ENCODE results near the gene BRWD1.

DNA sequence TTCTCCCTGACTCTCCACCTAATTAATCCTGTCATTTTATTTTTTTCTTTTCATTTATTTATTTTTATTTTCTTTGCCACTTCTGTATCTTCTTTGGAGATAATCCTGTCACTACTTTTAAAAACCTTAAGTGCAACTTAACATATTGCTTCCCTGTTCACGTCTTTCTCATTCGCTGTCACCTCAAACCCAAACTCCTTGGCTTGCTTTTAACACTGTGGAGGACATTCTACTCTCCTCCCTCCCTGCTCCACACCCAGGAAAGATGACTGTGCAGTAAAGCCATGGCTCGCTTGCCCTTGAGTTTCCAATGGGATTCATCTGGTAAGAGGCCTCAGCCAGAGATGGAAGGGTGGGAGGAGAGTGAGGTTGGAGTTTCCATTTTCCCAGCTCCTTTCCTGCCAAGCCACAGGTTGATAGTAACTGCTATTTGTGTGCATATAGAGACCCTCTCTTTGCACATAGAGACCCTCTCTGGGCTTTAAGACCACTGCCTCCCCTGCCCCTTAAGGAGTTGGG, 6.4 kb upstream of the BRWD1 start:
- TF ChIP-seq, protein P1, sequence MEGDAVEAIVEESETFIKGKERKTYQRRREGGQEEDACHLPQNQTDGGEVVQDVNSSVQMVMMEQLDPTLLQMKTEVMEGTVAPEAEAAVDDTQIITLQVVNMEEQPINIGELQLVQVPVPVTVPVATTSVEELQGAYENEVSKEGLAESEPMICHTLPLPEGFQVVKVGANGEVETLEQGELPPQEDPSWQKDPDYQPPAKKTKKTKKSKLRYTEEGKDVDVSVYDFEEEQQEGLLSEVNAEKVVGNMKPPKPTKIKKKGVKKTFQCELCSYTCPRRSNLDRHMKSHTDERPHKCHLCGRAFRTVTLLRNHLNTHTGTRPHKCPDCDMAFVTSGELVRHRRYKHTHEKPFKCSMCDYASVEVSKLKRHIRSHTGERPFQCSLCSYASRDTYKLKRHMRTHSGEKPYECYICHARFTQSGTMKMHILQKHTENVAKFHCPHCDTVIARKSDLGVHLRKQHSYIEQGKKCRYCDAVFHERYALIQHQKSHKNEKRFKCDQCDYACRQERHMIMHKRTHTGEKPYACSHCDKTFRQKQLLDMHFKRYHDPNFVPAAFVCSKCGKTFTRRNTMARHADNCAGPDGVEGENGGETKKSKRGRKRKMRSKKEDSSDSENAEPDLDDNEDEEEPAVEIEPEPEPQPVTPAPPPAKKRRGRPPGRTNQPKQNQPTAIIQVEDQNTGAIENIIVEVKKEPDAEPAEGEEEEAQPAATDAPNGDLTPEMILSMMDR (IDR thresholded peaks at IDR 0.05): no peak
- no peak for TF ChIP-seq POLR2A (IDR thresholded peaks at IDR 0.05)
